HL-60 (cell line): Measurements from ENCODE around the gene VSTM1.

ENCODE experiments used
- CTCF ChIP-seq: IDR thresholded peaks from one replicate; pipeline ENCODE4 v1.5.1; 2011; ENCODE audit warnings: low read length, control low read depth, inconsistent platforms; ENCODE audit not compliant: insufficient read depth
- POLR2AphosphoS5 ChIP-seq: IDR thresholded peaks from 2 replicates; pipeline ENCODE4 v1.6.1; 2012; ENCODE audit warnings: low read depth

GRCh38 chr19:54035215-54036178 lies 28.2 kb downstream of the VSTM1 start:
- no peak for TF ChIP-seq CTCF
- TF ChIP-seq POLR2AphosphoS5: no peak
